Mesothelial cell of epicardium (in vitro differentiated cells): ENCODE measurements around the gene DNAH11. TPM values are rescaled to one million over a fixed set of nuclear protein-coding genes. Genes with fewer than 3 reads are reported as not detected.

ENCODE experiments used
- DNase-seq, 2 experiments: peaks; one replicate each; pipeline ENCODE4 v3.0.0; 2021; ENCODE audit warnings: low spot score in 2 of 2; ENCODE audit not compliant: unreplicated experiment in 2 of 2
- H3K27ac Mint-ChIP-seq: 2 replicates; pipeline ENCODE4 v1.8.0; 2021; ENCODE audit warnings: mixed read lengths
- H3K27me3 Mint-ChIP-seq: 2 replicates; pipeline ENCODE4 v1.8.0; 2021; ENCODE audit warnings: low read depth, mixed read lengths
- H3K36me3 Mint-ChIP-seq: 2 replicates; pipeline ENCODE4 v1.8.0; 2021; ENCODE audit warnings: mixed read lengths
- H3K4me1 Mint-ChIP-seq: 2 replicates; pipeline ENCODE4 v1.8.0; 2021; ENCODE audit warnings: mixed read lengths
- H3K4me3 Mint-ChIP-seq: 2 replicates; pipeline ENCODE4 v1.8.0; 2021; ENCODE audit warnings: mild to moderate bottlenecking, moderate library complexity, mixed read lengths
- H3K9me3 Mint-ChIP-seq: 2 replicates; pipeline ENCODE4 v1.8.0; 2021; ENCODE audit warnings: mixed read lengths
- CTCF ChIP-seq: fragments of 200-600 bp; sonication (generic); IDR thresholded peaks from one replicate; pipeline ENCODE4 v1.5.0; 2021; ENCODE audit warnings: antibody characterized with exemption; ENCODE audit not compliant: unreplicated experiment
- total RNA-seq: library from RNA; stranded (reverse); gene quantifications from 3 replicates; pipeline ENCODE4 v1.2.1, GENCODE V29; 2021

Gene DNAH11
- total RNA-seq, 1 donor from 2014 or later, result 0.80 TPM

DNA sequence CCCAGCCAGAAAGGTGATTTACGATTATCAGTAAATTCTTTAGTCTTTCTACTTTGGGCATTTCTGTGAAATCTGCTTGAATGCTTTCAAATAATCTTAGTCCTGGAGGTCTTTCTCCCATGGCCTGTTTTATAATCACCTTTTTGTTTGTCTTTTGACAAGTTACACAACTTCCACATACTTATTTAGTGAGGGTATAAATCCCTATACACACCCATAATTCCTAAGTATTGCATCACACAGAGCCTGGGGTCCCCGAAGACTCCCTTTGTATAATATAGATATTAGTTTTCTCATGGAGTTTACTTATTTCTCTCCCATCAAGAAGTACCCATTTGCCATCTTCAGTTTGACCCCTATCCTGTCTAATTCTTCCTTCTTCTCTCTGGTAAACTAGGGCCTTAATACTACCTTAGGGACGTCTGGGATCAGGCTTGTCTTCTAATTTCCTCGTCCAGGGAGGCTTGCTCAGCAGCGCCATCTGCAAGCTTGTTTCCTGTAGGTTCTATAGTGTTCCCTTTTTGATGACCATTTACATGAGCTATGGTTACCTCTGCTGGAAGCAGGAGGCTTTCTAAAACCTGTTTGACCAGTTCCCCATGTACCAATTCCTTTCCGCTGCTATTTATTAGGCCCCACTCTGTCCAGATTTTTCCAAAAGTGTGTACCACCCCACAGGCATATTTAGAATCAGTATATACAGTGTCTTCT, 8.1 kb downstream of the DNAH11 start:
- Mint-ChIP-seq H3K9me3 (peaks cover 8% of the 10 kb centered on the region), H3K27ac (no peak overlapping the region), H3K4me3 (no peak overlapping the region), H3K36me3 (no peaks in the 10 kb centered on the region), H3K27me3 (peaks cover 9% of the 10 kb centered on the region), H3K4me1 (peaks cover 3% of the 10 kb centered on the region)
- TF ChIP-seq CTCF, result no peak
- DNase-seq, result no peak

DNA sequence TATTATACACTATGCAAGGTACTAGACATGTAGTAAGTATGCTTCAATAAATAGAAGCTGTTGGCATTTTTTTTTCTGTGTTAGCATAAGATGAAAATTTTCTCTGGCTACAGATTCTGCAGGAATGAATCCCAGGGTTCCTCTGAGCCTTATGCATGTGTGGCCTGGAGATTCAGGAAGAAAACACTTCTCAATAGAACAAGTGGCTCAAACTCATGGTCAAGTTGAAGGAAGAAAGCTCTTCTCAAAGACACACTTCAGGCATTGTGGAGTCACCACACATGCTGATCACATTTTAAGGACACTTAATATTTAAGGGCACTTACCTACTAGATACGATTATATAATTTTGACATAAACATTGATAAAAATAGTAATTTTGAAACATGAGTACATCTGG, 19.5 kb downstream of the DNAH11 start:
- Mint-ChIP-seq H3K36me3 (no peaks in the 10 kb centered on the region), H3K4me3 (no peak overlapping the region)
- TF ChIP-seq CTCF, result no peak

DNA sequence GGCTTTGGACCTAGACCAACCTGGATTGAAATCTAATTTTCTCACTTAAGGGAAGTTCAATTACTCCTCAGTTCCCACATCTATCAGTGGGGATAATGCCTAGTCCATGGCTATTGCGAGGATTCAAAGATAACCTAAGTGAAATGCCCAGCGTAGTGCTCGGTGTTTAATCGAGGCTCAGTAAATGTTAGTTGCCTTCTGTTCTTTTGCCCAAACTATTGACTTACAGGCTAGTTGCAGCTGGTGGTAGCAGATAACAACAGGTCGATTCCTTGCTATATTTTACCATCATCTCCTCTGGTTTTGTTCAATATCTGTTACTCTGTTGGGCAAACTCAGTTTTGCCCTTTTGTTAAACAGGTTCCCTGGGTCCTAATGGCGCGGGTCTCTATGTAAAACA, 22.8 kb downstream of the DNAH11 start:
- no peak for TF ChIP-seq CTCF
- Mint-ChIP-seq H3K36me3 (no peaks in the 10 kb centered on the region), H3K27me3 (peaks cover 5% of the 10 kb centered on the region), H3K4me3 (no peak overlapping the region), H3K9me3 (no peaks in the 10 kb centered on the region), H3K27ac (no peak overlapping the region), H3K4me1 (no peaks in the 10 kb centered on the region)
- DNase-seq, result no peak

More for the DNA sequence above, 19.5 kb downstream of the DNAH11 start:
- Mint-ChIP-seq H3K9me3 (no peaks in the 10 kb centered on the region), H3K27ac (no peak overlapping the region), H3K4me1 (no peaks in the 10 kb centered on the region), H3K27me3 (no peaks in the 10 kb centered on the region)
- no peak for DNase-seq

GRCh38 chr7:21566094-21566493, 23.3 kb downstream of the DNAH11 start:
- H3K27me3 Mint-ChIP-seq, result peaks cover 8% of the 10 kb centered on the region
- no peaks in the 10 kb centered on the region for H3K9me3 Mint-ChIP-seq
- no peak overlapping the region for H3K27ac Mint-ChIP-seq
- H3K4me1 Mint-ChIP-seq, result no peaks in the 10 kb centered on the region
- TF ChIP-seq CTCF, result no peak
- DNase-seq, result no peak
- H3K36me3 Mint-ChIP-seq, result no peaks in the 10 kb centered on the region
- H3K4me3 Mint-ChIP-seq, result no peak overlapping the region

- TF ChIP-seq CTCF, result no peak
- peaks cover 15% of the 10 kb centered on the region for H3K27me3 Mint-ChIP-seq
- H3K36me3 Mint-ChIP-seq, result no peaks in the 10 kb centered on the region
- H3K4me1 Mint-ChIP-seq, result no peaks in the 10 kb centered on the region
- H3K4me3 Mint-ChIP-seq, result no peak overlapping the region
- DNase-seq, result no peak
- no peaks in the 10 kb centered on the region for H3K9me3 Mint-ChIP-seq
- no peak overlapping the region for H3K27ac Mint-ChIP-seq
These were observed 25.9 kb downstream of the DNAH11 start for GRCh38 chr7:21568762-21569161.
